GM12875 (cell line): ENCODE data around the gene RAP1A.

ENCODE experiments used
- H3K4me3 ChIP-seq: one replicate; pipeline ENCODE4 v1.5.1; 2011; ENCODE audit warnings: low read depth, low read length, control low read depth
- CTCF ChIP-seq: IDR thresholded peaks from 2 replicates; pipeline ENCODE4 v1.5.1; 2011; ENCODE audit warnings: low read depth, mild to moderate bottlenecking, control low read depth, inconsistent platforms, low read length, moderate library complexity, borderline replicate concordance; ENCODE audit not compliant: insufficient read depth

RAP1A gene

GRCh38 chr1:111581166-111581565, 38.4 kb upstream of the RAP1A start:
- TF ChIP-seq CTCF: no peak
- no peak overlapping the region for H3K4me3 ChIP-seq

- no peak for TF ChIP-seq CTCF
- no peak overlapping the region for H3K4me3 ChIP-seq
Measured at GRCh38 chr1:111582016-111582415, 37.6 kb upstream of the RAP1A start.

- no peak for TF ChIP-seq CTCF
- no peak overlapping the region for H3K4me3 ChIP-seq
Measured at GRCh38 chr1:111582644-111583618, 36.7 kb upstream of the RAP1A start.

GRCh38 chr1:111585447-111586086, 34.0 kb upstream of the RAP1A start:
- TF ChIP-seq CTCF: no peak
- no peak overlapping the region for H3K4me3 ChIP-seq

- H3K4me3 ChIP-seq: no peak overlapping the region
- no peak for TF ChIP-seq CTCF
Measured at GRCh38 chr1:111586112-111586511, 33.5 kb upstream of the RAP1A start.

- no peak for TF ChIP-seq CTCF
- no peak overlapping the region for H3K4me3 ChIP-seq
Measured at GRCh38 chr1:111587509-111588174, 31.9 kb upstream of the RAP1A start.
